MV-4-11 (cell line): ENCODE measurements around the gene OR51B4.
"Not testable (repeated sequence)": the region's sequence is repeated elsewhere in the genome, so short reads cannot be mapped to it uniquely, and the experiment has no call there.

Experiments used
- DNase-seq: peaks from one replicate; lab custom pipeline; 2025; lab: John Stamatoyannopoulos, UW

OR51B4 gene

GRCh38 chr11:5301846-5302245 lies at the start of gene OR51B4:
Gene OR51B4 (minus strand): TSS chr11:5301946. CDS start chr11:5301946, 0 bp downstream.
- no peak for DNase-seq

- no peak for DNase-seq
These were observed 49.5 kb upstream of the OR51B4 start, which contains the start of gene OR51B6 for GRCh38 chr11:5351208-5351607. Gene OR51B6 (plus strand): TSS chr11:5351508. CDS start chr11:5351508, 0 bp downstream.

- DNase-seq, result no peak
These were observed 47.8 kb upstream of the OR51B4 start for GRCh38 chr11:5349550-5349949.

GRCh38 chr11:5348551-5349194 lies 46.9 kb upstream of the OR51B4 start:
- DNase-seq, result no peak

- no peak for DNase-seq
These were observed 44.1 kb upstream of the OR51B4 start for GRCh38 chr11:5345831-5346230.

GRCh38 chr11:5343474-5344335 lies 42.0 kb upstream of the OR51B4 start, which contains the start of gene OR51B5:
Gene OR51B5 (minus strand): TSS chr11:5343524. CDS start chr11:5343524, 0 bp downstream.
- DNase-seq, result no peak

GRCh38 chr11:5339771-5340322 lies 38.1 kb upstream of the OR51B4 start:
- no peak for DNase-seq

- DNase-seq, result not testable (repeated sequence)
These were observed 35.5 kb upstream of the OR51B4 start for GRCh38 chr11:5337253-5337652.

GRCh38 chr11:5336331-5336730 lies 34.6 kb upstream of the OR51B4 start:
- no peak for DNase-seq

GRCh38 chr11:5335170-5335569 lies 33.4 kb upstream of the OR51B4 start:
- DNase-seq, result no peak

- DNase-seq, result no peak
These were observed 22.5 kb upstream of the OR51B4 start, which contains the start of gene OR51B2 for GRCh38 chr11:5324197-5324596. Gene OR51B2 (minus strand): TSS chr11:5324297. CDS start chr11:5324297, 0 bp downstream.

GRCh38 chr11:5317292-5317691 lies 15.5 kb upstream of the OR51B4 start:
- no peak for DNase-seq

GRCh38 chr11:5313326-5314023 lies 11.7 kb upstream of the OR51B4 start:
- DNase-seq, result not testable (repeated sequence)

- DNase-seq, result no peak
These were observed 8.7 kb upstream of the OR51B4 start for GRCh38 chr11:5310423-5310822.

GRCh38 chr11:5307256-5308019 lies 5.7 kb upstream of the OR51B4 start:
- DNase-seq, result no peak

GRCh38 chr11:5304046-5304445 lies 2.3 kb upstream of the OR51B4 start:
- DNase-seq, result no peak

GRCh38 chr11:5303626-5304025 lies 1.9 kb upstream of the OR51B4 start:
- no peak for DNase-seq

- DNase-seq, result no peak
These were observed 1.5 kb downstream of the OR51B4 start for GRCh38 chr11:5300251-5300650.

GRCh38 chr11:5298451-5298850 lies 3.3 kb downstream of the OR51B4 start:
- DNase-seq, result no peak

GRCh38 chr11:5297721-5298323 lies 3.9 kb downstream of the OR51B4 start:
- DNase-seq, result no peak
